ENCODE measurements around the gene BTNL9. TPM values are rescaled to one million over a fixed set of nuclear protein-coding genes. Genes with fewer than 3 reads are reported as not detected.

Gene BTNL9
- total and polyA plus RNA-seq, 12 donors: 16.0 to 254 (median 31.0) TPM

GRCh38 chr5:181051841-181052671 is 12.0 kb downstream of the BTNL9 start:
- H3K4me1 ChIP-seq: peaks cover 0 to 61% (median 32%) of the 10 kb centered on the region in 9 donors
- H3K4me3 ChIP-seq: peak overlapping the region in 9 of 10 donors; percentile 40 to 68 (median 55)
- 21 to 28% methylated on average over 27 of the region's 27 CpGs for WGBS, 2 donors
- no peak for TF ChIP-seq CTCF (IDR thresholded peaks at IDR 0.05)
- H3K27ac ChIP-seq: peak overlapping the region in 9 of 10 donors; percentile 27 to 92 (median 83)
- H3K9me3 ChIP-seq: no peaks in the 10 kb centered on the region
- intact Hi-C loops (cut with DNase I): loop anchor here in 2 of 10 donors (10.0 kb wide), 2 partner anchors 103 to 187 kb away; partner anchors contain the start of gene ZFP62 (in 1 of the 2)
- ATAC-seq (no peak), DNase-seq (no peak)
- peaks cover 0 to 36% (median 0%) of the 10 kb centered on the region in 9 donors for H3K36me3 ChIP-seq
- peaks cover 13 to 96% (median 89%) of the 10 kb centered on the region in 7 donors for H3K27me3 ChIP-seq

- DNase-seq (peak; percentile 36 to 38), ATAC-seq (peak in 7 of 8 donors; percentile 38 to 65 (median 48))
- no peaks in the 10 kb centered on the region for H3K9me3 ChIP-seq
- WGBS, 2 donors: 0 to 1% methylated on average over 90 to 120 of the region's 120 CpGs
- H3K27ac ChIP-seq: peak overlapping the region; percentile 65 to 92 (median 82)
- H3K4me3 ChIP-seq: peak overlapping the region; percentile 40 to 68 (median 54)
- peaks cover 0 to 31% (median 0%) of the 10 kb centered on the region in 9 donors for H3K36me3 ChIP-seq
- peaks cover 13 to 96% (median 89%) of the 10 kb centered on the region in 7 donors for H3K27me3 ChIP-seq
- peaks cover 0 to 61% (median 32%) of the 10 kb centered on the region in 9 donors for H3K4me1 ChIP-seq
- no peak for TF ChIP-seq CTCF (IDR thresholded peaks at IDR 0.05)
- intact Hi-C loops (cut with DNase I): loop anchor here in 2 of 10 donors (10.0 kb wide), 2 partner anchors 102 to 188 kb away; partner anchors contain the start of gene ZFP62 (in 1 of the 2)
Observed at GRCh38 chr5:181052672-181053487, 12.8 kb downstream of the BTNL9 start.

- intact Hi-C loops (cut with DNase I): loop anchor here in 2 of 10 donors (10.0 kb wide), 2 partner anchors 101 to 189 kb away; partner anchors contain the start of gene ZFP62 (in 1 of the 2)
- no peak for TF ChIP-seq CTCF (IDR thresholded peaks at IDR 0.05)
- 2 to 3% methylated on average over 45 of the region's 45 CpGs for WGBS, 2 donors
- DNase-seq (no peak), ATAC-seq (peak in 7 of 8 donors; percentile 52 to 78 (median 70))
- Histone ChIP-seq H3K36me3 (peaks cover 0 to 26% (median 0%) of the 10 kb centered on the region in 9 donors), H3K27ac (peak overlapping the region; percentile 65 to 92 (median 82)), H3K4me1 (peaks cover 0 to 61% (median 32%) of the 10 kb centered on the region in 9 donors), H3K4me3 (peak overlapping the region; percentile 40 to 68 (median 54)), H3K27me3 (peaks cover 13 to 97% (median 90%) of the 10 kb centered on the region in 7 donors), H3K9me3 (no peaks in the 10 kb centered on the region)
Observed at GRCh38 chr5:181053488-181054121, 13.5 kb downstream of the BTNL9 start.
